Inferior parietal cortex (tissue), 1 donor: ENCODE measurements around the gene NRBF2.
"Not testable (repeated sequence)": the region's sequence is repeated elsewhere in the genome, so short reads cannot be mapped to it uniquely, and the experiment has no call there.

Experiments
- DNase-seq: peaks from one replicate; pipeline ENCODE4 v3.0.0-alpha.2; 2016; ENCODE audit errors: extremely low spot score

The NRBF2 gene

GRCh38 chr10:63133056-63133820 is at the start of gene NRBF2:
NRBF2 (plus strand) TSS chr10:63133328; CDS start chr10:63133471, 143 bp downstream.
- DNase-seq = peak; percentile 94

GRCh38 chr10:63083406-63083805 is 49.7 kb upstream of the NRBF2 start:
- DNase-seq = not testable (repeated sequence)

GRCh38 chr10:63083904-63084689 is 49.0 kb upstream of the NRBF2 start:
- DNase-seq = peak; percentile 83

GRCh38 chr10:63084690-63085382 is 48.3 kb upstream of the NRBF2 start:
- DNase-seq = no peak

- no peak for DNase-seq
Measured at GRCh38 chr10:63093227-63093626, 39.9 kb upstream of the NRBF2 start.

- DNase-seq = no peak
Measured at GRCh38 chr10:63094405-63094804, 38.7 kb upstream of the NRBF2 start.

- DNase-seq = no peak
Measured at GRCh38 chr10:63094881-63095280, 38.2 kb upstream of the NRBF2 start.

GRCh38 chr10:63099734-63100133 is 33.4 kb upstream of the NRBF2 start:
- DNase-seq = no peak

- DNase-seq = not testable (repeated sequence)
Measured at GRCh38 chr10:63101091-63101490, 32.0 kb upstream of the NRBF2 start.

GRCh38 chr10:63102279-63102883 is 30.7 kb upstream of the NRBF2 start:
- not testable (repeated sequence) for DNase-seq

- DNase-seq = not testable (repeated sequence)
Measured at GRCh38 chr10:63103178-63103577, 29.9 kb upstream of the NRBF2 start.

GRCh38 chr10:63103971-63104409 is 29.1 kb upstream of the NRBF2 start:
- no peak for DNase-seq

GRCh38 chr10:63105225-63106110 is 27.7 kb upstream of the NRBF2 start:
- no peak for DNase-seq

- no peak for DNase-seq
Measured at GRCh38 chr10:63106111-63106755, 26.9 kb upstream of the NRBF2 start.

- no peak for DNase-seq
Measured at GRCh38 chr10:63107943-63108437, 25.1 kb upstream of the NRBF2 start.

GRCh38 chr10:63110940-63111339 is 22.2 kb upstream of the NRBF2 start:
- no peak for DNase-seq

- DNase-seq = no peak
Measured at GRCh38 chr10:63114031-63114814, 18.9 kb upstream of the NRBF2 start.

GRCh38 chr10:63115732-63116383 is 17.3 kb upstream of the NRBF2 start:
- DNase-seq = peak; percentile 55
